Activated CD4-positive, alpha-beta memory T cell treated with anti-CD3 and anti-CD28 coated beads for 36 hours (primary cell): ENCODE measurements around the gene KIRREL1. TPM values are rescaled to one million over a fixed set of nuclear protein-coding genes. Genes with fewer than 3 reads are reported as not detected.
A peak's percentile ranks its signal among the peaks of the same experiment; 100 is the strongest.
"Not testable (repeated sequence)": the region's sequence is repeated elsewhere in the genome, so short reads cannot be mapped to it uniquely, and the experiment has no call there.

ENCODE experiments used
- CTCF ChIA-PET: fragments of 350-600 bp; sonication (Branson Sonifier 250); formaldehyde crosslinking; loops from one replicate; lab custom pipeline; 2021; ENCODE audit warnings: antibody characterized with exemption, inconsistent platforms; lab: Charles Lee
- POLR2A ChIA-PET: fragments of 350-600 bp; sonication (Branson Sonifier 250); formaldehyde crosslinking; loops from one replicate; lab custom pipeline; 2021; ENCODE audit warnings: antibody characterized with exemption; lab: Charles Lee
- DNase-seq: peaks from one replicate; pipeline ENCODE4 v3.0.0-alpha.2; 2020
- H3K27ac Mint-ChIP-seq: one replicate; pipeline ENCODE4 v1.8.0; 2021; ENCODE audit warnings: mixed read lengths
- H3K27me3 Mint-ChIP-seq: one replicate; pipeline ENCODE4 v1.8.0; 2021; ENCODE audit warnings: mixed read lengths
- H3K36me3 Mint-ChIP-seq: one replicate; pipeline ENCODE4 v1.8.0; 2021; ENCODE audit warnings: mixed read lengths
- H3K4me1 Mint-ChIP-seq: one replicate; pipeline ENCODE4 v1.8.0; 2021; ENCODE audit warnings: low read depth, mixed read lengths
- H3K4me3 Mint-ChIP-seq: one replicate; pipeline ENCODE4 v1.8.0; 2021; ENCODE audit warnings: mild to moderate bottlenecking, mixed read lengths
- H3K9me3 Mint-ChIP-seq: one replicate; pipeline ENCODE4 v1.8.0; 2021; ENCODE audit warnings: mixed read lengths
- intact Hi-C: fragments of 100-400 bp; cut with micrococcal nuclease; formaldehyde crosslinking; loops from one replicate; pipeline ENCODE4 v1.15.1; 2023
- total RNA-seq, 2 experiments: library from RNA; stranded (reverse); gene quantifications; one replicate each; pipeline ENCODE4 v1.2.3, GENCODE V29; 2021

Gene KIRREL1
- total RNA-seq, 2 experiments from 2014 or later: not detected

DNA sequence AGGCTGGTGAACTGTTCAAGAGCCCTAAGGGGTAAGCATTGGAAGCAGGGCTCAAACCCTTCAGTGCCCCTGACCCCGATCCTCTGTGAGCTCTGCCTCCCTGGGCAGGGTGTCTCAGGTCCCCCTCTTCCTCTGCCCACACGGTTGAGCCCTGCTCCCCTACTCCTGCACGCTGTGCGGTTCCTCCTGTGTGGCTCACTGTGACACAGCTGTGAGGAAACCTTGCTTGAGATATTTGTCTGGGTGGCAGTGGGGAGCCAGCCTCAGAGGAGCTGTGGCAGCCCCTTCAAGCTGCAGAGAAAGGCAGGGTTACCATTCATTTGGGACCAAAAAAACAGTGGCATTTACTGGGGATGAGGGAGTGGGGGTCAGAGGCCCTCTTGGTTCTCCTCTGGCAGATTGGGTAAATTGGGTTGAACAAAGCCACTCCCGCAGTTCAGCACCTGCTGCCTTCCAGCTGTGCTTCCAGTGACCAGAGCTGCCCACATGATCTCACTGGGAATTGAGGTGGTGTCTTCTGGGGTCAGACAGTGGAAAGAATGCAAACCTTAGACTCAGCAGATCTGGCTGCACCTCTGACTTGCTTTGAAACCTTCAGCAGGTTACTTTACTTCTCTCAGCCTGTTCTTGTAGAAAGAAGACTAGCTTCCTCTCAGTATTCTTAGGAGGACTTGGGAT lies 126.7 kb downstream of the KIRREL1 start:
- Mint-ChIP-seq H3K27me3 (peaks cover 54% of the 10 kb centered on the region), H3K36me3 (no peaks in the 10 kb centered on the region), H3K9me3 (no peaks in the 10 kb centered on the region), H3K4me3 (no peak overlapping the region), H3K4me1 (peaks cover 3% of the 10 kb centered on the region), H3K27ac (no peak overlapping the region)
- POLR2A ChIA-PET: no interaction called here
- DNase-seq: no peak
- intact Hi-C loops: loop anchor here (10.0 kb wide), 1 partner anchor 55 kb away; no protein-coding TSS in a partner anchor
- CTCF ChIA-PET: interaction anchor here (1.2 to 11.8 kb wide), 4 partner anchors 23 to 156 kb away, joined by 4 to 115 read pairs (median 58); partner anchors contain the start of gene KIRREL1

DNA sequence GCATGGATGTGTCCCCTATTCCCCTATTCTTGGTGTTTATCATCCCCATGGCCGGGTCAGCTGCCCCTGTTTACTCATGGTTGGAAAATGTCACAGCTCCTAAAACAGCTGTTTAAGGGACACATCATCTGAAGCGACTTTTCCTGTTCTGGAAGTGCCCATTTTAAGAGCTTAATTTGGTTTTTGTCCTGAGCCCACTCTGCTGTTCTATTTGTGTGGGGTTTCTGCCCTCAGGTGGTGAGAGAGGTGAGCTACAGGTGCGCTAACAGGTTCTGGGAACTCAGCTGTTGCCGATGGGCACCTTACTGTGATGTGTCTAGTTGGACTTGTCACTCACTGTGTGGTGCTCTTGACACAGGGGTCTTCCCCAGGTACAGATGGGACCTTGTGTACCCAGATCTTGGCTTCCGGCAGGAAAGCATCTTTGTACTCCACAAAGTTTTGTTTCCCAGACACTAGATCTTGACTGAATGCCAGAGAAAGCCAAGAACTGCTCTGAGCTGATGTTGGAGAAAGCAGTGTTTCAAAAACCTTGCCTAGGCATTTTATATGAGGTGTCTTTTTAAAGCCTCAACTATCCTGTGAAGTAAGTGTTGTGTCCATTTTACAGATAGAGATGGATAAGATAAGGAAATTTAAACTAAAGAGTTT lies 128.3 kb downstream of the KIRREL1 start:
- H3K27ac Mint-ChIP-seq: no peak overlapping the region
- H3K36me3 Mint-ChIP-seq: no peaks in the 10 kb centered on the region
- H3K4me1 Mint-ChIP-seq: peaks cover 3% of the 10 kb centered on the region
- DNase-seq: peak; percentile 34
- intact Hi-C loops: no loop called here
- peaks cover 45% of the 10 kb centered on the region for H3K27me3 Mint-ChIP-seq
- ChIA-PET CTCF (interaction anchor here (0.7 to 11.8 kb wide), 11 partner anchors 9 to 541 kb away, joined by 3 to 115 read pairs (median 4); partner anchors contain the start of gene KIRREL1), POLR2A (no interaction called here)
- H3K9me3 Mint-ChIP-seq: no peaks in the 10 kb centered on the region
- no peak overlapping the region for H3K4me3 Mint-ChIP-seq

DNA sequence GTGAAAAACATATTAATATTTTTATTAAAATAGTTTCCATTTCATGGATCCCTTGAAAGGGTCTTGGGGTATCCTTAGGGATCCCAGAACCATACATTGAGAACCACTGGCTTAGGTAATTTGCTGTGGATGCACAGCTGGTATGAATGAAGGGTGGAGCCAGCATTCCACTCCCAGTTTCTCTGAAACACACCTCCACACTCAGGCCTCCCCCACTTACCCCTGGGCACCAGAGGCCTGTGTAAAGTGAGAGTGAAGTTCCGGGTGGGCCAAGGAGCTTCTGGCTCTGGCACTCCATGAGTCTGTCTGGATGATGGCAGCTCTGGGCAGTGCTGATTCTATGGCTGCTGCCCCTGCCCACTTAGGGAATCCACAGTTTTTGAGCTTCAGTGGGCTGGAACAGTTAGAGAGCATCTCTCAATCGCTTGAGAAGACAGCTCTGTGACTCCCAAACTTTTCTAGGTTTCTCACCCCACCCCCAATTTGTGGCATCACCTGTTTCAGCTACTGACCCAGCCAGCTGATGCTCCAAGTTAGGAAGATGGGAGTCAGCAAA lies 129.5 kb downstream of the KIRREL1 start:
- peaks cover 46% of the 10 kb centered on the region for H3K27me3 Mint-ChIP-seq
- intact Hi-C loops: no loop called here
- H3K27ac Mint-ChIP-seq: no peak overlapping the region
- no peak overlapping the region for H3K4me3 Mint-ChIP-seq
- CTCF ChIA-PET: interaction anchor here (0.7 to 11.8 kb wide), 11 partner anchors 8 to 1091 kb away, joined by 3 to 115 read pairs (median 19); partner anchors contain the start of gene KIRREL1
- H3K9me3 Mint-ChIP-seq: no peaks in the 10 kb centered on the region
- DNase-seq: no peak
- H3K36me3 Mint-ChIP-seq: no peaks in the 10 kb centered on the region
- POLR2A ChIA-PET: no interaction called here
- H3K4me1 Mint-ChIP-seq: peaks cover 3% of the 10 kb centered on the region

DNA sequence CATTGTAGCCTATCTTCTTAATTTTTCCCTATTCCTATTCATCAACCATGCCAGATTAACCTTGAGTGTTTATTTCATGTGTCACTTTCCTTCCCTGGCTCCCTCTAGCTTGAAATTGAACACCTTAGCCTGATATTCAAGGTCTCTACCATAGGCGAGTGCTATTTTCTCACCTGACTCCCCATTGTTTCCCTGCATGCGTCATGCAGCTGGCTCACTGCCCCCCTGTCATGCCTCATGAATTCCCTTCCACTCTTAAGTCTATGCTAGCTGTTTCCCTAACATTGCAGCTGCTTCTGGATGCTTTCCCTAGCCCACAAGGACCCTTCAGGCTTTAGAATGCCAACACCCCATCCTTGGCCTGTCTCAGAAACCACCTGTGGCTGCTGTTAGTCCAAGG lies 130.6 kb downstream of the KIRREL1 start:
- CTCF ChIA-PET: interaction anchor here (0.8 to 11.8 kb wide), 24 partner anchors 9 to 547 kb away, joined by 3 to 115 read pairs (median 8); partner anchors contain the start of gene KIRREL1
- peaks cover 41% of the 10 kb centered on the region for H3K27me3 Mint-ChIP-seq

DNA sequence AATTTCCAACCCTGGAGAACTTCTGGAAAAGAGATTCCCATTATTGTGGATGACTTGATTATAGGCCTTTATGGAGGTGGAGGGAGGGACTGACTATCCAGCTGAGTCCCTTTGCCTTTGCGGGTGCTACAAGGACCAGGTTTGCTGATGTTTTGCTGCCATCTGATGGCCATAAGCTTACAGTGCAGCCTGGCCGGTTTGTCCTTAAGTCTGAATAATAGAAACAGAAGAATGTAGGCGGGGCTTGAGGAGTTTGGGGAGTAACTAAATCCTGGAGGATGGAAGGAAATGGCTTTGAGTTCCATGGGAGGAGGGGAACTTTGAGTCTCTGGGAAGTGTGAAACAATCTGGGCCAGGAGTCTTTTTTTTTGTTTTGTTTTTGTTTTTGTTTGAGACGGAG lies 131.6 kb downstream of the KIRREL1 start:
- peaks cover 34% of the 10 kb centered on the region for H3K27me3 Mint-ChIP-seq
- POLR2A ChIA-PET: no interaction called here

More for the DNA sequence above, 130.6 kb downstream of the KIRREL1 start:
- Mint-ChIP-seq H3K36me3 (no peaks in the 10 kb centered on the region), H3K27ac (no peak overlapping the region), H3K4me3 (no peak overlapping the region), H3K9me3 (no peaks in the 10 kb centered on the region), H3K4me1 (no peaks in the 10 kb centered on the region)
- intact Hi-C loops: loop anchor here (2.0 kb wide), 2 partner anchors 131 to 161 kb away; partner anchors contain the start of gene KIRREL1
- no peak for DNase-seq
- POLR2A ChIA-PET: no interaction called here

DNA sequence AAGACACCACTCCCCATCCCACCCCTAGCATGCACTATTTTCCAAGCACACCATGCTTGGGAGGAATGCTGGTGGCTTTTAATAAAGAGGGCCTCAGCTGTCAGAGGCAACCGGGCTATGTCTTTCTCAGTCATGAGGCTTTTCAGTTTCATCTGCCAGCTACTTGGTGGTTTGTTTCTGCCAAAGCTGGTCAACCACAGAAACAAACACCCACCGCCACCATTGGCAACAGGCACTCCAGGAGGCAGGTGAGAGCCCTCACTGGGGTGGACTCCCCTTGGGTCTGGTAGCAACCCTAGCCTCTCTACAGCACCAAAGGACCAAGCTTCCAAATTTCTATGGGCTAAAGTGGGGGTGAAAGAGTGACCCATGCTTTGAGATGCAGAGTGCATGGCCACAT lies 133.0 kb downstream of the KIRREL1 start:
- Mint-ChIP-seq H3K9me3 (no peaks in the 10 kb centered on the region), H3K27ac (no peak overlapping the region), H3K4me1 (no peaks in the 10 kb centered on the region), H3K4me3 (no peak overlapping the region), H3K27me3 (peaks cover 23% of the 10 kb centered on the region), H3K36me3 (no peaks in the 10 kb centered on the region)
- CTCF ChIA-PET: interaction anchor here (1.2 to 11.8 kb wide), 3 partner anchors 30 to 163 kb away, joined by 3 to 115 read pairs (median 6); no protein-coding TSS in a partner anchor
- POLR2A ChIA-PET: no interaction called here
- peak; percentile 25 for DNase-seq
- intact Hi-C loops: no loop called here

More for the DNA sequence above, 131.6 kb downstream of the KIRREL1 start:
- Mint-ChIP-seq H3K27ac (no peak overlapping the region), H3K36me3 (no peaks in the 10 kb centered on the region), H3K4me3 (no peak overlapping the region), H3K4me1 (no peaks in the 10 kb centered on the region), H3K9me3 (no peaks in the 10 kb centered on the region)
- intact Hi-C loops: loop anchor here (1.0 to 2.0 kb wide), 4 partner anchors 29 to 545 kb away; partner anchors contain the start of gene KIRREL1
- DNase-seq: peak; percentile 80
- CTCF ChIA-PET: interaction anchor here (0.7 to 11.8 kb wide), 27 partner anchors 10 to 1008 kb away, joined by 3 to 115 read pairs (median 6); partner anchors contain the start of gene KIRREL1

DNA sequence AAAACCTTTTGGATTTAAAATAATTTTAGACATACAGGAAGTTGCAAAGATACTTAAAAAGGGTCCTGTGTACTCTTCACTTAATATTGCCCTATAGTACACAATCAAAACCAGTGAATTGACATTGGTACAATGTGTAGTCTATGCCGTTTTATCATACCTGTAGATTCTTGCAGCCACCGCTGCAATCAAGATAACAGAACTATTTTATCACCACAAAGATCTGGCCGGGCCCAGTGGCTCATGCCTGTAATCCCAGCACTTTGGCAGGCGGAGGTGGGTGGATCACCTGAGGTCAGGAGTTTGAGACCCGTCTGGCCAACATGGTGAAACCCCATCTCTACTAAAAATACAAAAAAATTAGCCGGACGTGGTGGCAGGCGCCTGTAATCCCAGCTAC lies 135.1 kb downstream of the KIRREL1 start:
- H3K9me3 Mint-ChIP-seq, intact Hi-C loops: not testable (repeated sequence)
- CTCF ChIA-PET: interaction anchor here (1.2 kb wide), 1 partner anchor 11 kb away, joined by 3 read pairs; no protein-coding TSS in a partner anchor

DNA sequence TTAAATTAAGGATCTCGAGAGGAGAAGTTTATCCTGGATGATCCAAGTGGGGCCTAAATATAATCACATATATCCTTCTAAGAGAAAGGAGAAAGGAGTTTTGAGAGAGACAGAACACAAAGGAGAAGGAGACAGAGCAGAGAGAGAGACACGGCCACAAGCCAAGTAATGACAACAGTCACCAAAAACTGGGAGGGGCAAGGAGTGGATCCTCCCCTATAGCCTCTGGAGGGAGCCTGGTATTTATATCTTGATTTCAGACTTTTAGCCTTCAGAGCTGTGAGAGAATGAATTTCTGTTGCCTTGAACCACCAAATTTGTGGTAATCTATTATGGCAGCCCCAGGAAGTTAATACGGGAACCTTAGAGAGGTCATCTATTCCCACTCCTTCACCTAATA lies 137.8 kb downstream of the KIRREL1 start:
- Mint-ChIP-seq H3K27me3 (peaks cover 3% of the 10 kb centered on the region), H3K4me1 (no peaks in the 10 kb centered on the region), H3K9me3 (no peaks in the 10 kb centered on the region), H3K36me3 (no peaks in the 10 kb centered on the region), H3K27ac (no peak overlapping the region), H3K4me3 (no peak overlapping the region)
- ChIA-PET CTCF (interaction anchor here (0.9 kb wide), 1 partner anchor 9 kb away, joined by 3 read pairs; no protein-coding TSS in a partner anchor), POLR2A (no interaction called here)
- no peak for DNase-seq
- intact Hi-C loops: no loop called here

More for the DNA sequence above, 135.1 kb downstream of the KIRREL1 start:
- H3K4me3 Mint-ChIP-seq, POLR2A ChIA-PET, H3K36me3 Mint-ChIP-seq, H3K4me1 Mint-ChIP-seq, DNase-seq, H3K27ac Mint-ChIP-seq: not testable (repeated sequence)
- peaks cover 14% of the 10 kb centered on the region for H3K27me3 Mint-ChIP-seq

DNA sequence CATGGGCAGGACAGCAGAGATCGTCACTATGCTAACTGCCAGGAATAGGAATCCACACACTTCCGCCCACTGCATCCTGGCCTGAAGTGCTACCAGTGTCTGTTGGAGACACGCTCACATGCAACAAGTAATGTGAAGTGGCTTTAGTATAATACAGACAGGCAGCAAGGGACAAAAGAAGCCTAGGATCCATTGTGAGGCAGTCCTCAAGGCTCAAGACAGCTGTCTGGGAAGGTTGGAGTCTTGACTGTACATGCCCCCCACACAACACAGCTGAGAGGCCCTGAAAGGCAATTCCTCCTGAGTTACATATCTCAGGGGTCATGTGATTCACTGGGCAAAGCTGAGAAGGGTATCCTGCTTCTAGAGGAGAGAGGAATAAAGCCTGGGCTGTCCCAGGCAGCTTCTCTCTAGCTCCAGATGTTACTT lies 147.3 kb downstream of the KIRREL1 start:
- no peaks in the 10 kb centered on the region for H3K27me3 Mint-ChIP-seq
- DNase-seq: no peak
- H3K9me3 Mint-ChIP-seq: no peaks in the 10 kb centered on the region
- ChIA-PET CTCF (interaction anchor here (3.5 kb wide), 1 partner anchor 16 kb away, joined by 13 read pairs; no protein-coding TSS in a partner anchor), POLR2A (no interaction called here)
- intact Hi-C loops: no loop called here
- H3K36me3 Mint-ChIP-seq: no peaks in the 10 kb centered on the region
- no peaks in the 10 kb centered on the region for H3K4me1 Mint-ChIP-seq
- H3K4me3 Mint-ChIP-seq: no peak overlapping the region
- H3K27ac Mint-ChIP-seq: no peak overlapping the region

DNA sequence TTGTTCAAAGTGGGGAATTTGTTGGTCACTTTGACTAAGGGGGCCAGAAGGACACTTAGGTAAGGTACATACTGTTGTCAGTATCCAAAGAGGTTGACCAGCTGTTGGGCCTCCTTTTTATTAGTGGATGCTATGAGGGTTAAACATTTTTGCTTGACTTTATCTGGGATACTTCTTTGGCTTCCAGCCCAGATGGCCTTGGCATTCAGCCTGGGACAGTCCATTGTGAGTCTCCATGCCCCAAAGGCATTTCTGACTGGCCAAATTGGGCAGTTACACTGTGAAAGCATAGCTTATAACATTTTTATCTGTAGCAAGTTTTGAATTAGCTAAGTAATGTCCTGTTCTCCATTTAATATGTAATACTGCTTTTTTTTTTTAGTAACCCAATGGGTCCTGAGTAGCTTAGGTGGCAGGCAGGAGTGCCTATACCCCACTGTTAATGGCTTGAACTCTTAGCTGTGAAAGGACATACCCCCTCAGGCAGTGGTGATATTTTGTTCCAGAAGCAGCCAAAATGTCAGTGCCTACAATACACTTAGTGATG lies 151.8 kb downstream of the KIRREL1 start:
- Mint-ChIP-seq H3K4me3 (no peak overlapping the region), H3K27me3 (no peaks in the 10 kb centered on the region), H3K36me3 (no peaks in the 10 kb centered on the region), H3K9me3 (no peaks in the 10 kb centered on the region), H3K4me1 (peaks cover 16% of the 10 kb centered on the region), H3K27ac (no peak overlapping the region)
- ChIA-PET POLR2A (interaction anchor here (0.6 kb wide), 1 partner anchor 9 kb away, joined by 3 read pairs; no protein-coding TSS in a partner anchor), CTCF (interaction anchor here (1.9 kb wide), 1 partner anchor 20 kb away, joined by 7 read pairs; no protein-coding TSS in a partner anchor)
- intact Hi-C loops: no loop called here
- DNase-seq: no peak

DNA sequence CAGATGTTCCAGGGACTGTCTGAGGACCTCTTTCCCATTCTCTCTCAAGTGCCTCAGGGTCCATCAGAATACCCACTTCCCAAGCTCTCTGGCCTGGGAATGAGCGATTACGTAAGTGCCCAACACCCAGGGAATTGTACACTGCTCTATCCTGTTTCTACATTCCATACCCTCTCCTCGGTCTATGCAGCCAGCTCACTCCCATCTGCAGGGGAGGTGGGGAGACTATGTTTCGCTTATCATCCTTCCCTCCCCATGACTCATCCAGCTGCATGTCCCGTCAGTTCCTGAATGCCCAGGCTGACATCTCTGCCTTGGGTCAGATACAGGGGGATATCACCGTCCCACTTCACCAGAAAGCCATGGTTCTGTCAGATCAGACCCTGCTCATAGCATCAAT lies 152.7 kb downstream of the KIRREL1 start:
- ChIA-PET CTCF (interaction anchor here (1.9 kb wide), 1 partner anchor 21 kb away, joined by 7 read pairs; no protein-coding TSS in a partner anchor), POLR2A (no interaction called here)
- Mint-ChIP-seq H3K27ac (no peak overlapping the region), H3K4me3 (no peak overlapping the region), H3K9me3 (no peaks in the 10 kb centered on the region), H3K4me1 (peaks cover 21% of the 10 kb centered on the region), H3K27me3 (no peaks in the 10 kb centered on the region), H3K36me3 (no peaks in the 10 kb centered on the region)
- intact Hi-C loops: no loop called here
- no peak for DNase-seq
